GM19463 (cell line): Measurements from ENCODE around the gene IKZF1.
A peak's percentile ranks its signal among the peaks of the same experiment; 100 is the strongest.

Experiments used
- ATAC-seq: cut with Tn5 transposase; IDR thresholded peaks from one replicate; pipeline ENCODE4 v1.9.1; 2021; ENCODE audit warnings: mild to moderate bottlenecking, moderate library complexity; ENCODE audit not compliant: unreplicated experiment

IKZF1 gene

DNA sequence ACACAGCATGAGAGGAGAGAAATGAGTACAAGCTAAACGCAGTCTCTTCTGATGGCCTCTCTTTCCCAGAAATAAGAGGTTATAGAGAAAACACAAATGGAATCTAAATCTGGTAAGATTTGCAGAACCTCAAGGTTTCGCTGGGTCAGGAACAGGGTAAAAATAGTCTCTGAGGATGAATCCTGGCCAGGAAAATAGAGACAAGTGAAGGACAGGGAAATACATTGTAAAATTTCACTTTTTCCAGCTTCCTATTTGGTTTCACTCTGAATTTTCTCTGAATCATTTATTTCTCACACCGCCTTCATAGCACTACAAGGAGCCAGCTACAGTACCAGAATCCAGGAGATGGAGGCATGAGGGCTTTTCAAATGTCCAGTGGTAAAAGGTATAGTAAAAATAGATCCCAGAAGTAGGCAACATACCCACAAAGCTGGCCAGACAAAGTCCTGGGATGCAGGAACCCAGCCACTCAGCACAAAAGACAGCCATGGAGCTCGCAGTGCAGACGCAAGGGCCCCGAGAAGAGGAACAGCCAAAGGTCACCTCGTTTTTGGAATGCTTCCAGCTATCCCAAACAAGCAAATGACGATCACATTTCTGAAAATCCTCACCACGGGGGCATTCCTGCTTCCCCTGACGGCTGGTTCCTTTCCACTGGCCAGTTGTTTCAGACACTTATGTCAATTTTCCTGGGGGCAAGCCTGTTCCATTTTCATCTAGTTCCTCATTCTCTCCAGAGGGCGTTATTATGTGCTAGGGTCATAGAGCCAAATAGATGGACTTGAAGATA is 21.5 kb upstream of the IKZF1 start:
- ATAC-seq = no peak

DNA sequence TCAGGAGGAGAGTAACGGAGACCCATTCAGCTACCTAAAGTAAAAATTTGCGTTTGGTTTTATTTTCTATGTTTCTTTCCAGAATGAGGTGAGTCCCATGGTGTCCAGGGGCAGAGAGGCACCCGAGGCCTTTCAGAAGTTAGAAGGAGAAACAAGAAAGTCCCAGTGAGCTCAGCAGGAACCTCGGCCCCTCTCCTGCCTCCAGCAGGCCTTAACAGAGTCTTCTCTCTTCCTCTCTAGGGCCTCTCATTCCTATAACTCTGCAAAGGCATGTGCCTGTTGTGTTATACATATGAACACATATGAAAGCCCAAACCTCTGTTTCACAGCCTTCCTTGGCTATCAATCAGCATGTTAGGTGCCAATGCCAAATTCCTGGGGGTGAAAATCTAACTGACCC is 20.8 kb upstream of the IKZF1 start:
- no peak for ATAC-seq

DNA sequence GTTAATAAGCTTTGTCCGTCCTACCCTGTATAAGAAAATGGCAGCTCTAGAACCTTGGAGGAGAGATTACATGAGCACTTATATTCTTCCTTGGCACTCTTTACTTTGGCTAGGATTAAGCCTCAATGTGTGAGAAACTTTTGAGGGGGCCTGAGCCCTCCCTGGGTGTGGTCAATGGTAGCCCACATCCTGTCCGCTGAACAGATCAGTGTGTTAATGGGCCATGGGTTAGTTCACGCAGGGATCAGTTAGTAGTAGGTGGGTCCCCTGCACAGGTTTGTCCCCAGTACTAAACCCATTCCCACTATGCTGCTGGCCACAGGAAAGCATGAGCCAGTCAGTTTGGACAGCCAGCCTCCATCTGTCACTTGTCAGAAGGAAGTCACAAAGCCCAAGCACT is 20.2 kb upstream of the IKZF1 start:
- ATAC-seq = no peak

DNA sequence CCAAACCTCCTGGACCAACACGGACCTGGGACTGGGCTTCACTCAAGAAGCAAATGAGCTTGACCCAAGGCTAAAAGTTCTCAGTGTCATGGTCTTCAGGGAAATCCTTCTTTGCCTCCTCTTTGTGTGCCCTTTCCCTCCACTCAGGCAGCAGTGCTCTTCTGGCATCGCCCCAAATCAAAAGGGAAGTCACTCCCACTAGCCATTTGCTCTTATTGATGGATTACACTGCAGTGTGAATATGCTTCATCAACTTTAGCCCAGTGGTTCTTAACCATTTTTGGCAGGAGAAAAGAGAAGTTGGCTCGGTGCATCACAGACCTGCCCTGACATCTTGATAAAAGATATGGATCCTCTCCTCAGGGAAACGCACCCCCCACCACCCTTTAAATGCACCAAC is 19.2 kb upstream of the IKZF1 start:
- ATAC-seq = no peak

DNA sequence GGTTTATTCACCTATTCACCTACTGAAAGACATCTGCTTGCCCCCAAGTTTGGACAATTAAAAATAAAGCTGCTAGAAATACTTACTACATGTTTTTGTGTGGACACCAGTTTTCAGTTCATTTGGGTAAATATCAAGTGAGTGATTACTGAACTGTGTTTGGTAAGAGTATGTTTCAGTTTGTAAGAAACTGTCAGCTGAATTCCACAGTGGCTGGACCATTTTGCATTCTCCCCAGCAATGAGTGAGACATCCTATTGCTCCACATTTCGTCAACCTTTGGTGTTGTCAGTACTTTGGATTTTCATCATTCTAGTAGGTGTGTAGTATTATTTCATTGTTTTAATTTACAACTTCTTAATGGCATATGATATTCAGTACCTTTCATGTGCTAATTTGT is 17.4 kb upstream of the IKZF1 start:
- ATAC-seq = no peak

DNA sequence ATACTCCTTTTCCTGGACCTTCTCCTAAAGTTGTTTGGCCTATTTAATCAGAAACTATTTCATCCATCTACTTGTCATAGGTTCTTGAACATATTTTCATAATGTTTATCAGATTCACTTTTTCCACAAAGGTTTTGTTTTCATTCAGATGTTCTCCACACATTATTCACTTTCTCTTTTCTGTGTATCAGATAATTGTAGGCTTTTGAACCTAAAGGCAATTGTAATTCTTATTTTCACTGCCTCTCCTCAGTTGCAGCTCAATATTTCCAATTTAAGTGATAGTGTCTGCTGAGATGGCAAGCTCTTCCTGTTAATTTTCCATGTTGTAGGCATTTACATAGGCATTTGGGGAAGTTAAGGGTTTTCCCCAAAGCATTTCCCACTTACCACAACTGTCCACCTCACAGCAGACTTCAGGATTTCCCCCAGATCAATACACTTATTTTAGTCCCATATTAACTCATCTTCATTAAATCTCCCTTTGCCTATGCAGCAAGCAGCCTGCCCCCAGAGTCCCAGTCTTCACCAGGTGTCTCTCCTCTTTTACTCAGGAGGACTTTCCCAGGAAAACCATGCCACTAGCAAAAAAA is 12.3 kb upstream of the IKZF1 start:
- no peak for ATAC-seq

DNA sequence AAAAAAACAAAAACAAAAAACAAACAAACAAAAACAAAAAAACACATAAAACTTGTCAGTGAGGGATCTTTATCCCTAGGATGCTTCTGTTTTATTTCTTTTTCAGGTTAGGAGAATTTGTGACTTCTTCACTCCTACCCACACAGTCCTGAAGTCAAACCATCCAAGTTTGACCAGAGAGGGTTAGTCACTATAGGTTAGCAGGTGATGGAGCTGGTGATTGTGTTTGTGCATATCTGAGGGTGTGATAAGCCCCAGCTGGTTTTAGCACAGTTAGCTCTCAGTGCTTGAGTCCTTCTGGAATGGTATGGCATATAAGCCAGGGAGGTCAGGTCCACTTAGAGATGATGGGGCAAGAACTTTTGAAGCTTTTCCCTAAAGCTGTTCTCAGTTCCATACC is 11.8 kb upstream of the IKZF1 start:
- peak; percentile 29 for ATAC-seq

DNA sequence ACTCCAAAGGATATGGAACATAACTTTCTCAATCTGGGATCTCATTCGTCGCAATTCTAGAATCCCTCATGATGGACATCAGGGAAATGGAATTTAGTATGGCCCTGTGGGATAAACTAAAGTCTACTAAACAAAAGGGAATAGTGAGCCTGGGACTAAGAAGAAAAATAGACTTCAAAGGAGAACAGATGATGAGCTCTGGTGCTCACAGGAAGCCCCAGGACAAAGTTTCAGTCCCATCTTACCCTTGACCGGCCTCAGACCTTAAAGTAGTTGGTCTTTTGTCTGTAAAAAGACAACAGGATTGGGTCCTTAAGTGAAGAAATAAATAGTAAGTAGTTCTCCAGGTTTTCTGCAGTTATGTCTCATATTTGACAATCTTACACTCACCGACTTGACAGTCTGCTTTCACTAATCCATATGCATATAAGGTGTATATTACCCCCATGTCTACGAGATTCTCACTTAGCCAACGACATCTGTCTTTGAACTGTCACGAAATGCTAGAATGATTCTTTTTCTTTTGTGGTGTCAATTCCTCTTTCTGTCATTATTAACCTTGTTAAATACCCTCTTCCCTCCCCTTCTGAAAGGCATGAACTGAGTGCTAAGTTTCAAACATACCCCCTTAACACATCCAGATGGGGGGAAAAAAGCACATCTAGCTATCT is 10.9 kb upstream of the IKZF1 start:
- ATAC-seq = peak; percentile 58

DNA sequence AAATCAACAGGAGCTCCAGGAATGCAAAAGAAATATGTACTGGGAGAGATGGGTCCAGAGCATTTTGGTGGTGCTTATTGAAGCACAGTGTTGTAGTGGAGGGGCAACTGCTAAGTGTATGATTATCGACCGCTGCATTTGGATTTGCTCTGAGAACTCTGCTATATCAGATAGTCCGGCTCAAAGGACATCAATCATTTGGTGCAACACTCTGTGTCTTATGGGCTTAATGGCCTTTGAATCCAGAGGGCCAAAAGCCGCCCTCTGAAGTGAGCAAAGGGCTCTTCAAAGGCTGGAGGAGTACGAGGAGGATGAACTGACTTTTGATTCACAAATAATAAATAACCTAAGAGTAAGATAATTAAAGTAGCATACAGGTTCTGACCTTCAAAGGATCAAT is 9.4 kb upstream of the IKZF1 start:
- no peak for ATAC-seq

DNA sequence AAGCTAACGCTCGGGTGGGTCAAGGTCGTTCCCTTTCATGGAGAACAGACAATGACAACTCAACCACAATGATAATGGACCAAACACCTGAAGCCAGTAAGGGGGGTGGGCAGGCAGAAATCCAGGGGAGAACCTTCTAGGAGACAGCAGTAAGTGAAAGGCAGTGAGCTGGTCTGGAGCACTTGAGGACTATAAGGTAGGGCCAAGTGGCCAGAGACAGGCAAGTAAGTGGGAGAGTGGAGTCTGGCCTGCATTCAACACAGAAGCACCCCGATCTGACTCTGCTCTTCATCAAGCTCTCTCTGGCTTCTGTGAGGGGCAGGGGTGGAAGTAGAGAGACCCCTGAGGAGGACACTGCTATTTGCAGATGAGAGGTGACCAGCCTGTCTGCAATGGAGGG is 7.7 kb upstream of the IKZF1 start:
- ATAC-seq = no peak

DNA sequence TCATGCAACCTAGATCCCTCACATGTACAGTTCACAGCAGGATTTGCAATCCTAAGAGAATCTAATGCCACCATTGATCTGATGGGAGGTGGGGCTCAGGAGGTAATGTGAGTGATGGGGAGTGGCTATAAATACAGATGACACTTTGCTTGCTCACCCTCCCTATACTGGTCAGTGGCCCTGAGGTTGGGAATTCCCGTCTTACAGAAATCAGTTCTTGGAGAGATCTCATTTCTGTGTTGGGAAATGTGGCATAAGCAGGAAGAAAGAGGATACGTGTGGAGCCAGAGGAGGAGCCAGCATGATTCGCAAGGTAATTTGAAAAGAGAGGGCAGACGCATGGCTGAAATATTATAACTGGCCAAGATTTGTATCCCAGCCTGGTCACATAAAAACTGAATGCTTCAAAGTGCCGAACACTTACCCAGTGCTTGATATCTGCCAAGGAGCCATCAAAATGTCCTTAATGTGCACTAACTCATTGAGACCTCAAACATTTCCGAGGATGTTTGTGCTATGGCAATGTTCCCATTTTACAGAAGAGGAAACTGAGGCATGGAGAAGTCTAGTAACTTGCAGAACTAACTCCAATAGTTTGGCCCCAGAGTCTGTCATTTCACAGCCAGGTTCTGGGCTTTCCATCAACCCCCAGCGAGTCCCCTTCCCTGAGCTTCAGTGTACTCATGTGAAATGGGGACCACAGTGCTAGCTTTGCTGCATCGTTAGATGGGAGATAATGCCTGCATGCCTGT is 5.5 kb upstream of the IKZF1 start:
- no peak for ATAC-seq

DNA sequence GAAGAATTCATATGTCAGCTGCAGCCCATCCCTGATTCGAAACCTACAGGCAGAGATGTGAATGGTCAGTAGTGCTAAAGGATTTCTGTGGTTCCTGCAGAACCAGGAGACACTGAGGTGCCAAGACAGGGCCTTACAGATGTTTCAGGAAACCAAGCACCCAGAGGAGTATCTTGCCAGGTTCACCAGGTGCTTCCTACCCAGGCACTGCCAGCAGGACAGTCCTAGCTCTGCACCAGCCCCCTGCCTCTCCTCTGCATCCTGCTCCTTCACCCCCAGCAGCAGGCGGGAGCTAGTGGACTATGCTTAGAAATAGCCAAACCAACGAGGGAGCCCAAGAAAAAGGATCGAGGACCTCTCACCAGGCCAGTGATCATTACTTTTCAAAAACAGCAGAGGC is 4.2 kb upstream of the IKZF1 start:
- no peak for ATAC-seq

DNA sequence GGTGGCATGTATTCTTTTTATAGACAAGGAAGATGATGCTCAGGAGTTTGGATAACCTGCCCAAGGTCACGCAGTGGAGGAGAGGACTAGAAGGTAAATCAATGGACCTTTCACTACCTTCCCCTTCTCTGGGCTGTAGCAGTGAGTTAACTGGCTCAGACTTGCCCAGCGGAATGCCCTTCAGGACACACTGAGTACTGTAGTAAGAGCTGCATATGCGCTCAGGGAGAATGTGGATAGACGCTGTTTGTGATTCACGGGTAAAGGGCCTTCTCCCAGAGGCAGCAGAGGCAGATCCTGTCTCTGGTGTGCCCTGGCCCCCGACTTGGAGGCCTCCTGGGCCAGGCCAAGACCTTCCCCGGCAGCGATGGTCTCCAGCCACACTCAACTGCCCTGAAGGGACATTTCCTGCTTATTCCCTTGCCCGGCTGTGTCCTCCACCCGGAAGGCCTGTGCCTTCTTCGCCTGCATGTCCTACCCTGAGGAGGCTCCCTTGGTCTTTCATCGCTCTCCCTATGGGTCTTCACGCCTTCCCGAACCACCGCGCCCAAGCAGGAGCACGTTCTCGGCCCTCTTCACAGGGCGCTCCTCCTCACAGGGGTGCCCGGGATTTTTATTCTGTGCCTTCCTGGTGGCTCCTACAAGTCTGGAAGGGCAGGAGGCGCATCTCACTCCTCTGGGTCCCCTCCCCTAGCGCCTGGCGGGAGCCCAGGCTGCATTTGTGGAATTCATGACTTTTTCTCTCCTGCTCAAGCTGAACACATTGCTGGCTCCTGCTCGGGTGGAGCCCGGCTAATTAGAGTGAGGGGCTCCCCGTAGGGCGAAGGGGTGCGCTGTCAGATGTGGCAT is 1.8 kb upstream of the IKZF1 start:
- no peak for ATAC-seq

DNA sequence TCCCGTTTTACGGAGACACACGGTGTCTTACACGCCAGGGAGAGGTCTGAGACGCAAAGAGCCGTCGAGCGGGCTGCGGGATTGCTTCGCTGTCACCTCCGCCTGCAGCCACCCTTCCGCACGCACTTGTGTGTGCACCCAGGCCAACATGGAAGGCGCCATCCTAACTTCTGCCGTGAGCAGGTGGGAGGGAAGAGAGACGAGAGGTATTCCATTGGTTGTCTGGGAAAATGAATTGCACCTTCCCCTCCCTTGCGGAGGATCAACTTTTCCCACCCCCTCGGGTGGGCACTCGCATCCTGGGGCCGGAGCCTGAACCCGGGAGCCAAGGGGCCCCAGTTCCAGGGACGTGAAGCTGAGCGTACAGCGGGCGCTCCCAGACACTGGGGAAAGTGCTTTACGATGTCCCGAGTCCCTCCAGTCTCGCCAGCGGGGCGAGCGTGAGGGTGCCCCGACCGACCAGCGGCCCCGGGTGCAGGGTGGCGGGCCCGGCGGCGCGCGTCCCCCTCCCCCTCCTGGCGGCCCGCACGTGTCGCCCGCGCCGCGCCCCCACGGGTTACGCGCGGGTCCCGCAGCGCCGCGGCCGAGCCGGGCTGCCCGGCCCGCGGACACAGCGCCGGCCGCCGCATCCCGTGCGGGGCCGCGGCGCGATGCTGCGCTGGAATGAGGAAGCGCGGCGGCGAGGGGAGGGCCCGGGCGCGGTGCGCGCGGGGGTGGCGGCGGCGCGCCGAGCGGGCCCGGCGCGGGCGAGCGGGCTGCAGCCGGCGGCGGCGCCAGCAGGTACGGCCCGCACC is 984 bp upstream of the IKZF1 start:
- peak; percentile 12 for ATAC-seq

DNA sequence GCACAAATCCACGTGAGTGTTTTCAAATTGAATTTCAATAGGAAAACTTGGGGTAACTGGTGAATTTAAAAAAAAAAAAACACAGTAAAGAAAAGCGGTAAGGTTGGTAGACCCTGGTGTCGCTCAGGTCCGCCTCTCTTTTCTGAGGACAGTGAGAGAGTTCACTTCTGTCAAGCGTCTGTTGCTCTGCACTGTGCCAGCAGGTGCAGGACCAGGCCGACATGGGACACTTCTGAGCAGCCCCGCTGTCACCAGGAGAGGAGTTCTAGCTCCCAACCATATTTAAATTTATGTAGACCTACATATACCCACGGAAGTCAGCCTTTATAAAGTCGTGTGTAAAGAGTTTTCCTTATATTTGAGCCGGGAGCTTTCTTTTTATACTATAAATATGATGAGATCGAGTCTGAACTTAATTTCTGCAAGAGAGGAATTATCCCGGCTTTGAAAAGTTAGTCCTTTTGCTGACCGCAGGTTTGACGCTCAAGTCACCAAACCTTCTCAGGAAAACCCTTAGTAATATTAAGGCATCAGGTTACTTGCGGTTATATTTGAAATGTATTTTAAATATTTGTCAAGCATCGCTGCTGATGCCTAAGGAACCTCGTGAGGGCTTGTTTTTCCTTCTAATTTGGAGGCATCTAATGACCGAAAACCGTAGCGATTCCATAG is 531 bp downstream of the IKZF1 start:
- ATAC-seq = peak; percentile 47

DNA sequence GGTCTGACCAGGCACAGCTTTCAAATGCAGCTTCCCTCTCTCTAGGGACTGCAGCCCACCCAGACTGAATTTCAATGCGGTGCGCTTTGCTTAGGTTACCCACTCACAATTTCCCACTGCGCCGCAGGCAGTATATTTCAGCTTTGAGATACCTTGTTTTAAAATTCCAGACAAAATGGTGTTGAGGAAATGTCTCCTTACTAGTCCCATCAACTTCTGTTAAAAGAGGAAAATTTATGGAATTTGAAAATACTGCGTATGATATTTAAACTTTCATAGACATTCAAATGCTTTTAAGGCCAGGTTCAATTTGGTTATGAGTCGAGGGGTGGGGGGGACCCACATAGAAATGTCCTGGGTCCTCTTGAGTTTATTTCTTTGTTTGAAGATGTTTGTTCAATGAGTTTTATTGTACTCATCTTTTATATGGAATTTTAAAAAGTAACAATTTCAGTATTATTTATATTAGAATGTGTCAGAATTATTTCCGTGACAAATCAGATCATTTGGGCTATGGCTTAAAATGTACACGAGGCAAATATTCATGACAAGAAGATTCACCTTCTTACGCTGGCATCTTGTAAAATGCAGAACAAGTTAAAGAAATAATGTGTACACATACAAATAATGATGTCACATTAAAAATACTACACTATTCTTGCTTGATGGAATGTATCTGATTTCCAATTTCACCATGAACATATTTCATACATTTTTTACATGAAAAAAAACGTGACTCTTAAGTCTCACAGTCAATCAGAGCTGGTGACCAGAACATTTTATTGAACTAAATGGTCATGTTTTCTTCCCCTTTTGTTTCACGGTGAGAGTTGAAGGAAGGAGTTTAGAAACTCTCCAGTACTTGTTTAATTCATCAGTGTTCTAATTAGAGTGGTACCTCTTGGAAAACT is 1.3 kb downstream of the IKZF1 start:
- ATAC-seq = no peak

DNA sequence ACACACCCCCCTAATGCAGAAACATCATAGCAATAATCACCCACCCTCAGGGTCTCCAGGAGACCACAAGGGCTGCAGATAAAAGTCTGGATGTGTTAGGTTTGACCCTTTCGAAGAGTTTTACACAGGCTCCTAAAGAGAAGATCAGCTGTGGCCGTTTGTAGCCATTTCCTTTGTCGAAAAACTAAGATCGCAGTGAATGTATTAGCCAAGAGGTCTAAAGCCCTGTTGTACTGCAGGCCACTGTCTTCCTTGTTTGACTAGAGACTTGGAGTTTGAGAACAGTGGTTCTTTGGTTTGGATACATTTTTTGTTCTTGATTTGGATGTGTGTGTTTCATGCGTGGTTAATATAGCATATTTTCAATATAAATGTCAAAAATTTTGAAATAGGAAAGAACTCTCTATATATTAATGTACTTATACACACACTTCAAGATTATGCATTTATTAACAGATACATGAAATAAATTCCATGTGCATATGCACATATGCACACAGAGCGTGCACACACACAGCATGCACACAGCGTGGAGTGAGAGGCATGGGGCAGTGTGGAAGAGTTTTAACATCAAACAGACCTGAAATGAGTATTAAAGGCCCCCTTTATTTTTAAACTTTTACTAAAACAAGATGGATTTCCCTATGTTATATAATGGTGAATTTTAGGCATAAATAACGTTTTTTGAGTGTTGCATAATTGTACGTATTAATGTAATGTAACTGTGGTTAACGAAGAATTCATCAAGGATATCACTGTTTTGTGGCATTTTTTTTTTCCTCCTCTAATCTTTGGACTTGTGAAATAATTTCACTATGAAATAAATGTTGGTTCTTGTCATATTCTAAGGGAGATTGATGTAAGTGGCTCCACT is 2.2 kb downstream of the IKZF1 start:
- ATAC-seq = no peak
